Measurements from ENCODE around the gene RPL36A.

GRCh38 chrX:101399825-101400224 lies 9.0 kb downstream of the RPL36A start:
- TF ChIP-seq POLR2A (IDR thresholded peaks at IDR 0.05; ENCODE audit: low read depth, low read length) (no peak), POLR2AphosphoS5 (IDR thresholded peaks at IDR 0.05; ENCODE audit: low read depth, low read length) (no peak), TAF1 (IDR thresholded peaks at IDR 0.05; ENCODE audit: borderline replicate concordance, low read depth, low read length) (no peak)
